Neural cell (in vitro differentiated cells): ENCODE data around the gene C9orf57.

Experiments used
- CTCF ChIP-seq: fragments of 450-650 bp; IDR thresholded peaks from 2 replicates; pipeline ENCODE4 v1.5.1; 2014; ENCODE audit warnings: antibody characterized with exemption, mild to moderate bottlenecking, moderate library complexity; ENCODE audit not compliant: poor library complexity, severe bottlenecking
- EP300 ChIP-seq: fragments of 450-650 bp; conservative IDR thresholded peaks from 2 replicates; pipeline ENCODE4 v1.6.1; 2014; ENCODE audit warnings: antibody characterized with exemption, mild to moderate bottlenecking, moderate library complexity; ENCODE audit not compliant: poor library complexity, severe bottlenecking
- EZH2 ChIP-seq: fragments of 200-600, 300-800 bp; shearing (Covaris generic), sonication (generic); IDR thresholded peaks from 2 replicates; pipeline ENCODE4 v1.6.1; 2014; ENCODE audit warnings: antibody characterized with exemption, low read length, borderline replicate concordance, mild to moderate bottlenecking; ENCODE audit not compliant: insufficient read depth, poor library complexity, severe bottlenecking
- MXI1 ChIP-seq: fragments of 450-650 bp; conservative IDR thresholded peaks from 2 replicates; pipeline ENCODE4 v1.6.1; 2014; ENCODE audit warnings: antibody characterized with exemption, mild to moderate bottlenecking; ENCODE audit not compliant: poor library complexity, severe bottlenecking
- POLR2AphosphoS5 ChIP-seq: IDR thresholded peaks from 2 replicates; pipeline ENCODE4 v1.6.1; 2012
- RAD21 ChIP-seq: fragments of 450-650 bp; conservative IDR thresholded peaks from 2 replicates; pipeline ENCODE4 v1.6.1; 2014; ENCODE audit warnings: antibody characterized with exemption, mild to moderate bottlenecking, moderate library complexity
- REST ChIP-seq: IDR thresholded peaks from 2 replicates; pipeline ENCODE4 v1.6.1; 2012; ENCODE audit warnings: borderline replicate concordance
- SMC3 ChIP-seq: fragments of 450-650 bp; conservative IDR thresholded peaks from 2 replicates; pipeline ENCODE4 v1.6.1; 2014; ENCODE audit warnings: antibody characterized with exemption, mild to moderate bottlenecking, moderate library complexity; ENCODE audit not compliant: poor library complexity
- TAF1 ChIP-seq: IDR thresholded peaks from 2 replicates; pipeline ENCODE4 v1.6.1; 2012; ENCODE audit warnings: low read depth

GRCh38 chr9:72052122-72052521, 8.3 kb downstream of the C9orf57 start:
- TF ChIP-seq POLR2AphosphoS5 = no peak
- TF ChIP-seq CTCF = no peak
- no peak for TF ChIP-seq EZH2
- TF ChIP-seq RAD21 = no peak
- TF ChIP-seq EP300 = no peak
- no peak for TF ChIP-seq TAF1
- no peak for TF ChIP-seq REST
- no peak for TF ChIP-seq SMC3
- no peak for TF ChIP-seq MXI1
